Stimulated activated CD8-positive, alpha-beta memory T cell treated with anti-CD3 and anti-CD28 coated beads, Interleukin-12 subunit alpha, Interleukin-12 subunit beta, amount 100 ng/mL, for 24 hours (primary cell): Measurements from ENCODE around the gene LRRC8C.

Experiments
- DNase-seq: peaks from one replicate; pipeline ENCODE4 v3.0.0-alpha.2; 2020; ENCODE audit errors: extremely low read depth

Gene LRRC8C

GRCh38 chr1:89671775-89672488 is 39.0 kb downstream of the LRRC8C start:
- DNase-seq, result no peak

- no peak for DNase-seq
These were observed 39.7 kb downstream of the LRRC8C start for GRCh38 chr1:89672489-89673183.

GRCh38 chr1:89673251-89673650 is 40.3 kb downstream of the LRRC8C start:
- DNase-seq, result no peak

- no peak for DNase-seq
These were observed 42.8 kb downstream of the LRRC8C start for GRCh38 chr1:89675677-89676076.

GRCh38 chr1:89681045-89681729 is 48.3 kb downstream of the LRRC8C start:
- DNase-seq, result no peak

GRCh38 chr1:89682611-89683010 is 49.7 kb downstream of the LRRC8C start:
- DNase-seq, result no peak

- no peak for DNase-seq
These were observed 52.5 kb downstream of the LRRC8C start for GRCh38 chr1:89685461-89685860.

- no peak for DNase-seq
These were observed 53.6 kb downstream of the LRRC8C start for GRCh38 chr1:89686520-89686919.

- no peak for DNase-seq
These were observed 54.3 kb downstream of the LRRC8C start for GRCh38 chr1:89687254-89687653.

- DNase-seq, result no peak
These were observed 55.7 kb downstream of the LRRC8C start for GRCh38 chr1:89688607-89689006.

GRCh38 chr1:89689234-89689633 is 56.3 kb downstream of the LRRC8C start:
- no peak for DNase-seq

GRCh38 chr1:89690595-89690994 is 57.7 kb downstream of the LRRC8C start:
- no peak for DNase-seq

GRCh38 chr1:89692601-89693521 is 59.9 kb downstream of the LRRC8C start:
- no peak for DNase-seq

GRCh38 chr1:89695847-89696246 is 62.9 kb downstream of the LRRC8C start:
- no peak for DNase-seq

- no peak for DNase-seq
These were observed 64.5 kb downstream of the LRRC8C start for GRCh38 chr1:89697383-89697782.

GRCh38 chr1:89698020-89698560 is 65.2 kb downstream of the LRRC8C start:
- no peak for DNase-seq

GRCh38 chr1:89698624-89699023 is 65.7 kb downstream of the LRRC8C start:
- no peak for DNase-seq

GRCh38 chr1:89699451-89699986 is 66.6 kb downstream of the LRRC8C start:
- DNase-seq, result no peak

GRCh38 chr1:89701746-89702241 is 68.9 kb downstream of the LRRC8C start:
- DNase-seq, result no peak

- no peak for DNase-seq
These were observed 69.7 kb downstream of the LRRC8C start for GRCh38 chr1:89702520-89703045.

GRCh38 chr1:89703469-89703868 is 70.5 kb downstream of the LRRC8C start:
- no peak for DNase-seq
